Measurements from ENCODE around the gene PGM2L1. TPM values are rescaled to one million over a fixed set of nuclear protein-coding genes. Genes with fewer than 3 reads are reported as not detected.

PGM2L1 gene
- total and polyA plus RNA-seq, 2 of the 13 experiments (the other 11 are each of a cell fraction or from before 2014, with no cell fraction given): 0.57 to 1.2 TPM

GRCh38 chr11:74398244-74399159 lies at the start of gene PGM2L1 (continued):
- TF ChIP-seq DRAP1 (CRISPR knock-in tag; IDR thresholded peaks at IDR 0.05): peak; percentile 16; the same call in 1 of the 2 replicates
- TF ChIP-seq THYN1 (CRISPR knock-in tag; IDR thresholded peaks at IDR 0.05; ENCODE audit: borderline replicate concordance, low read depth): no peak
- peak; percentile 55; the same call in 1 of the 2 replicates for TF ChIP-seq TBX2 (CRISPR knock-in tag; IDR thresholded peaks at IDR 0.05; ENCODE audit: borderline replicate concordance)
- no peak for TF ChIP-seq MTA3 (CRISPR knock-in tag; IDR thresholded peaks at IDR 0.05)
- TF ChIP-seq, protein P1, sequence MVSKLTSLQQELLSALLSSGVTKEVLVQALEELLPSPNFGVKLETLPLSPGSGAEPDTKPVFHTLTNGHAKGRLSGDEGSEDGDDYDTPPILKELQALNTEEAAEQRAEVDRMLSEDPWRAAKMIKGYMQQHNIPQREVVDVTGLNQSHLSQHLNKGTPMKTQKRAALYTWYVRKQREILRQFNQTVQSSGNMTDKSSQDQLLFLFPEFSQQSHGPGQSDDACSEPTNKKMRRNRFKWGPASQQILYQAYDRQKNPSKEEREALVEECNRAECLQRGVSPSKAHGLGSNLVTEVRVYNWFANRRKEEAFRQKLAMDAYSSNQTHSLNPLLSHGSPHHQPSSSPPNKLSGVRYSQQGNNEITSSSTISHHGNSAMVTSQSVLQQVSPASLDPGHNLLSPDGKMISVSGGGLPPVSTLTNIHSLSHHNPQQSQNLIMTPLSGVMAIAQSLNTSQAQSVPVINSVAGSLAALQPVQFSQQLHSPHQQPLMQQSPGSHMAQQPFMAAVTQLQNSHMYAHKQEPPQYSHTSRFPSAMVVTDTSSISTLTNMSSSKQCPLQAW (CRISPR knock-in tag; IDR thresholded peaks at IDR 0.05): peak; percentile 47; the same call in 1 of the 2 replicates
- TF ChIP-seq BRCA1 (CRISPR knock-in tag; IDR thresholded peaks at IDR 0.05): no peak
- TF ChIP-seq TCF12 (IDR thresholded peaks at IDR 0.05): no peak
- TF ChIP-seq TCF12 (CRISPR knock-in tag; IDR thresholded peaks at IDR 0.05): peak; percentile 37; the same call in 1 of the 2 replicates
- TF ChIP-seq GABPA (IDR thresholded peaks at IDR 0.05; ENCODE audit: low read depth, low read length): no peak
- TF ChIP-seq GABPA (CRISPR knock-in tag; IDR thresholded peaks at IDR 0.05; ENCODE audit: low read depth): peak; percentile 74
- no peak; the same call in 1 of the 2 replicates for TF ChIP-seq SP2 (CRISPR knock-in tag; IDR thresholded peaks at IDR 0.05)
- peak; percentile 90 for TF ChIP-seq SRSF1 (optimal IDR thresholded peaks at IDR 0.05; ENCODE audit: low read depth, low read length)
- TF ChIP-seq ZNF543 (CRISPR knock-in tag; IDR thresholded peaks at IDR 0.05): no peak
- 0 out of 2 replicates have a peak, but pooled peaks have one; percentile 2 for TF ChIP-seq ZNF546 (CRISPR knock-in tag; conservative IDR thresholded peaks at IDR 0.05)
- 0 out of 2 replicates have a peak, but pooled peaks have one; percentile 52 for TF ChIP-seq NR2C2 (CRISPR knock-in tag; IDR thresholded peaks at IDR 0.05; ENCODE audit: borderline replicate concordance)
- peak; percentile 39; the same call in 1 of the 2 replicates for TF ChIP-seq CEBPB (IDR thresholded peaks at IDR 0.05; ENCODE audit: borderline replicate concordance, low read depth, low read length)
- TF ChIP-seq GATAD1 (CRISPR knock-in tag; IDR thresholded peaks at IDR 0.05): peak; percentile 19; the same call in 1 of the 2 replicates
- TF ChIP-seq RBFOX2 (IDR thresholded peaks at IDR 0.05; ENCODE audit: low read depth, low read length): 0 out of 2 replicates have a peak, but pooled peaks have one; percentile 30
- TF ChIP-seq, protein P2, sequence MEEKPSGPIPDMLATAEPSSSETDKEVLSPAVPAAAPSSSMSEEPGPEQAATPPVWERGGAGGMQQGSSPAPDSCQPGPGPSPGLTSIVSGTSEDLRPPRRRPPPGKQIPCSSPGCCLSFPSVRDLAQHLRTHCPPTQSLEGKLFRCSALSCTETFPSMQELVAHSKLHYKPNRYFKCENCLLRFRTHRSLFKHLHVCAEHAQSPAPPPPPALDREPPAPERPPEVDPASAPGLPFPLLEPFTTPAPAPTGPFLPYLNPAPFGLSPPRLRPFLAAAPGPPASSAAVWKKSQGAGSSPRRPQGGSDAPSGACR (CRISPR knock-in tag; IDR thresholded peaks at IDR 0.05): 0 out of 2 replicates have a peak, but pooled peaks have one; percentile 34
- TF ChIP-seq ISX (CRISPR knock-in tag; conservative IDR thresholded peaks at IDR 0.05): no peak
- TF ChIP-seq, protein P3, sequence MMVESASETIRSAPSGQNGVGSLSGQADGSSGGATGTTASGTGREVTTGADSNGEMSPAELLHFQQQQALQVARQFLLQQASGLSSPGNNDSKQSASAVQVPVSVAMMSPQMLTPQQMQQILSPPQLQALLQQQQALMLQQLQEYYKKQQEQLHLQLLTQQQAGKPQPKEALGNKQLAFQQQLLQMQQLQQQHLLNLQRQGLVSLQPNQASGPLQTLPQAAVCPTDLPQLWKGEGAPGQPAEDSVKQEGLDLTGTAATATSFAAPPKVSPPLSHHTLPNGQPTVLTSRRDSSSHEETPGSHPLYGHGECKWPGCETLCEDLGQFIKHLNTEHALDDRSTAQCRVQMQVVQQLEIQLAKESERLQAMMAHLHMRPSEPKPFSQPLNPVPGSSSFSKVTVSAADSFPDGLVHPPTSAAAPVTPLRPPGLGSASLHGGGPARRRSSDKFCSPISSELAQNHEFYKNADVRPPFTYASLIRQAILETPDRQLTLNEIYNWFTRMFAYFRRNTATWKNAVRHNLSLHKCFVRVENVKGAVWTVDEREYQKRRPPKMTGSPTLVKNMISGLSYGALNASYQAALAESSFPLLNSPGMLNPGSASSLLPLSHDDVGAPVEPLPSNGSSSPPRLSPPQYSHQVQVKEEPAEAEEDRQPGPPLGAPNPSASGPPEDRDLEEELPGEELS (CRISPR knock-in tag; IDR thresholded peaks at IDR 0.05): peak; percentile 49
- TF ChIP-seq MIER2 (CRISPR knock-in tag; IDR thresholded peaks at IDR 0.05): peak; percentile 41; the same call in 1 of the 2 replicates
- peak; percentile 40; the same call in 1 of the 2 replicates for TF ChIP-seq HIVEP1 (CRISPR knock-in tag; IDR thresholded peaks at IDR 0.05)
- TF ChIP-seq ZFX (CRISPR knock-in tag; IDR thresholded peaks at IDR 0.05; ENCODE audit: low read depth): peak; percentile 82
